ENCODE results near the gene ZDHHC7.

- TF ChIP-seq, protein P1, sequence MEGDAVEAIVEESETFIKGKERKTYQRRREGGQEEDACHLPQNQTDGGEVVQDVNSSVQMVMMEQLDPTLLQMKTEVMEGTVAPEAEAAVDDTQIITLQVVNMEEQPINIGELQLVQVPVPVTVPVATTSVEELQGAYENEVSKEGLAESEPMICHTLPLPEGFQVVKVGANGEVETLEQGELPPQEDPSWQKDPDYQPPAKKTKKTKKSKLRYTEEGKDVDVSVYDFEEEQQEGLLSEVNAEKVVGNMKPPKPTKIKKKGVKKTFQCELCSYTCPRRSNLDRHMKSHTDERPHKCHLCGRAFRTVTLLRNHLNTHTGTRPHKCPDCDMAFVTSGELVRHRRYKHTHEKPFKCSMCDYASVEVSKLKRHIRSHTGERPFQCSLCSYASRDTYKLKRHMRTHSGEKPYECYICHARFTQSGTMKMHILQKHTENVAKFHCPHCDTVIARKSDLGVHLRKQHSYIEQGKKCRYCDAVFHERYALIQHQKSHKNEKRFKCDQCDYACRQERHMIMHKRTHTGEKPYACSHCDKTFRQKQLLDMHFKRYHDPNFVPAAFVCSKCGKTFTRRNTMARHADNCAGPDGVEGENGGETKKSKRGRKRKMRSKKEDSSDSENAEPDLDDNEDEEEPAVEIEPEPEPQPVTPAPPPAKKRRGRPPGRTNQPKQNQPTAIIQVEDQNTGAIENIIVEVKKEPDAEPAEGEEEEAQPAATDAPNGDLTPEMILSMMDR (IDR thresholded peaks at IDR 0.05; ENCODE audit: low read length) = no peak
- TF ChIP-seq EZH2 (IDR thresholded peaks at IDR 0.05; ENCODE audit: borderline replicate concordance, low read length) = no peak
Observed at GRCh38 chr16:84995663-84996062, 15.7 kb downstream of the ZDHHC7 start.

Data from OCI-LY1 (cell line).